ENCODE results near the gene ZNF148.

The ZNF148 gene

DNA sequence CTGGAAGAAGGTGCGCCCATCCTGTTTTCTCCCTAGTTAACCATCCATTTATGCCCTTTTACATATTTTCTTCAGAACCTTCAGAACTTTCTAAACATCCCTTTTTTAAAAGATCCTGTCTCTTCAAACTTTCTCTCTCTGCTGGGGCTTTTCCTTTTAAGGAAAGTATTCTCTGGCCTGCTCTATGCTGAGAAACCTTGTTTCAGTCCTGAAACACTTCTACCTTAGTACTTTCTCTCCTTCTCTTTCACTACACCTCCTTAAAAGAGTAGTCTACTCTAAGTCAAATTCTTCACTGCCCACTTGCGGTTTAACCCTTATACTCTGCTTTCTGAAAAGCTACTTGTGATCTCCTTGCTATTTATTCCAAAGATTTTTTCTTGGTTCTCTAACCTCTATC is 97.0 kb downstream of the ZNF148 start:
- no peak for DNase-seq (ENCODE audit: low read depth)

DNA sequence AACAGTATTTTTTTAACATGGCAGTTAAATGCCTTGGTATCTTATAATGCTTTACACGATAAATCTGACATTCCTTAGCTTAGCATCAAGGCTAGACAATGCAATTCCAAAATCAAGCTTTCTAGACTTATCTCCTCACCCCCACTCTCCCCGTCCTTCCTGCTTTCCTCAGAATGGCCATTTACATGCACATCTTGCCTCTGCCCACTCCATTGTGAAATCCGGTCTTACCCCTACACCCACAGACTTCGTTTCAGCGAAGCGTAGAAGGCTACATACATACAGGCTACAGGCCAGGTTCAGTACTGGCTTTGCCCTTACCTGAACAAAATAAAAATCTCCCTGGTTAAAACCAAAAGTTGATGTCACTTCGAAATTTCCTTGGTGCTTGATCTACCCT is 104.0 kb downstream of the ZNF148 start:
- no peak for DNase-seq (ENCODE audit: low read depth)

DNA sequence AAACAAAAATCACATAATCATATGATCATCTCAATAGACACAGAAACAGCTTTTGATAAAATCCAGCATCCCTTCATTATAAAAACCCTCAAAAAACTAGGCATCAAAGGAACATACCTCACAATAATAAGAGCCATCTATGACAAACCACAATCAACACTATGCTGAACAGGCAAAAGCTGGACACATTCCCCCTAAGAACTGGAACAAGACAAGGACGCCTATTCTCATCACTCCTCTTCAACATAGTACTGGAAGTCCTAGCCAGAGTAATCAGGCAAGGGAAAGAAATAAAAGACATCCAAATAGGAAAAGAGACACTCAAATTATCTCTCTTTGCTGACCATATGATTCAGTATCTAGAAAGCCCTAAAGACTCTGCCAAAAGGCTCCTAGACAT is 107.7 kb downstream of the ZNF148 start:
- no peak for DNase-seq (ENCODE audit: low read depth)

DNA sequence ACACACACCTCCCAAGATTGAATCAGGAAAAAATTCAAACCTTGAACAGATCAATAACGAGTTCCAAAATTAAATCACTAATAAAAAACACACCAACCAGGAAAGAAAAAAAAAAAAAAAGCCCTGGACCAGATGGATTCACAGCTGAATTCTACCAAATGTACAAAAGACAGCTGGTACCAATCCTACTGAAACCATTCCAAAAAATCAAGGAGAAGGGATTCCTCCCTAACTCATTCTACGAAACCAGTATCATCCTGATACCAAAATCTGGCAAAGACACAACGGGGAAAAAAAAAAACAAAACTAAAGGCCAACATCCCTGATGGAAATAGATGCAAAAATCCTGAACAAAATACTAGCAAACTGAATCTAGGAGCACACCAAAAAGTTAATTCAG is 108.2 kb downstream of the ZNF148 start:
- no peak for DNase-seq (ENCODE audit: low read depth)

DNA sequence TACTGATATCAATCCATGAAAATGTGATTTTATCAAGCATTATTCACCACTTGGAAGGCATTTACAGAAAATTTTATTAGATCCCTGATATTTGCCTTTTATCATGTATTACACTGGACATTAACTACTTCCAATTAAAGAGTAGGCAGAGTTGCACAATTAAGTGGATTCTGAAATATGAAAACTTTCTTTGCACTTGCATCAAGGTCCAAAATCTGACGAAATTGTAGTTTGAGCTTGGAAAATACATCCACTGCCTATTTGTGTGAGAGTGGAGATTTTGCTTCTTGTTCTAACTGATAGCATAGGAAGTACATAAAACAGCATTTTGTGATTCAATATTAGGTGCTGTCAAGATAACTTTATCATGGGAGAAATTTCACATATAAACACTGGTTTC is 113.0 kb downstream of the ZNF148 start:
- DNase-seq (ENCODE audit: low read depth): no peak

DNA sequence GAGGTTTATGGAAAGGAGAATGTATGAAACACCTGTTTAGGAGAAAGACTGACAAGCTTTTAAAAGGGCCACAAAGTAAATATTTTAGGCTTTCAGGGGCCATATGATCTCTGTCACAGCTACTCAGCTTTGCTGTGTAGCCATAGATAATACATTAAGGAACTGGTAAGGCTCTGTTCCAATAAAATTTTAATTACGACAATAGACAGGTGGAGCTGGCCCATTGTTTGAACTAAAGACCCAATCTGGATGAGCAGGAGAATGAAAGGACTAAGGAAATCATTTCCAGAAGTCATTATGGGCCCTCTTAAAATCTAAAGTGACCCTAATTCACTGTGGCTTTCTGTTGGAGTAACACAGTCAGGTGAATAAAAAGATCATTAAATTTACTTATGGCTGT is 114.1 kb downstream of the ZNF148 start:
- DNase-seq (ENCODE audit: low read depth): no peak

GRCh38 chr3:125260158-125260557 is 115.0 kb downstream of the ZNF148 start:
- DNase-seq (ENCODE audit: low read depth): no peak

- DNase-seq (ENCODE audit: low read depth): no peak
Observed at GRCh38 chr3:125257536-125257935, 117.6 kb downstream of the ZNF148 start.

DNA sequence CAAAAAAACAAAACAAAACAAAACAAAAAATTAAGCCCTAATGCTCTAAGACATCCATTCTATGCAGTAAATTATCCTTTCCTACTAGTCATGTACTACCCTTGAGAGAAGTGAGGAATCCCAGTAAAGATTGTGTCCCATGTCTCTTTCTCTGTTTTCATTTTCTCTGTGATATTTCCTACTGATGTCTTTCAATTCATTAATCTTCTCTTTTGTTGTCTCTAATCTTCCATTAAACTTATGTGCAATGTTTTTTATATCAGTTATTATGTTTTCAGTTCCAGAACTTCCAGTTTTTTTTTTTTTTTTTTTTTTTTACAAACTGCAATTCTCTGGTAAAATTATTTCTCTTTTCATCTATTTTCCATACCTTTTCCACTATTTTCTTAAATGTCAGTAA is 118.5 kb downstream of the ZNF148 start:
- no peak for DNase-seq (ENCODE audit: low read depth)

DNA sequence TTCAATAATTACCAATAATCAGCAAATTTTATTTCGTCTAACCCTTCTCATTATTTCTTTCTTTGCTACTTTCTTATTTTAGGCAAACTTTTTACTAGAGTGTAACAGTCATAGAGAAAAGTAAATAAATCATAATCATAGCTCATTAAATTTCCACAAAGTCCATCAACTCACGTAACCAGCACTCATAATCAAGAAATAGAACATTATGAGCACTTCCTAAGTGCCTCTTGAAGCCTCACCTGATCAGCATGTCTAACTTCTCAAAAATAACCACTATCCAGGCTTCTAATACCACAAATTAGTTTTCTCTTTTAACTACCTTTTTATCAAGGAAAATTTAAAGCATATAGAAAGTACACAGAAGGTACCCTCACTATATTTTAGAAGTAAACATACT is 124.2 kb downstream of the ZNF148 start:
- no peak for DNase-seq (ENCODE audit: low read depth)

DNA sequence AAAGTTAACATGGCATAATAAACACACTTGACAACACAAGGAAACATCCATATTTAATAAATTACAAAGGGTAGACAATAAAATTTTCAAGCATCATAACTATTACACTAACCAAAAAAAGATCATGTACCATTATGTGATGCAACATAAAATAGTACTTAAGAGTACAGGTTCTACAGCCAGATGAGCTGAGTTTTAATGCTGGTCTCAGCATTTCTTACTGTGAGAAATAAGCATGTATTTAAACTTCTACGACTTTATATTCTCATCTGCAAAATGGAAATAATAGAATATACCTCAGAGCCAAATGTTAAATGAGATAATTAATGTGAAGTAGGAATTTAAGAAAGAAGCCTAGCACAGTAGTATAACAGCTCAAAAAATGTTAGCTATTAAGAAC is 128.9 kb downstream of the ZNF148 start:
- DNase-seq (ENCODE audit: low read depth): no peak

GRCh38 chr3:125245521-125245920 is 129.6 kb downstream of the ZNF148 start:
- DNase-seq (ENCODE audit: low read depth): no peak

DNA sequence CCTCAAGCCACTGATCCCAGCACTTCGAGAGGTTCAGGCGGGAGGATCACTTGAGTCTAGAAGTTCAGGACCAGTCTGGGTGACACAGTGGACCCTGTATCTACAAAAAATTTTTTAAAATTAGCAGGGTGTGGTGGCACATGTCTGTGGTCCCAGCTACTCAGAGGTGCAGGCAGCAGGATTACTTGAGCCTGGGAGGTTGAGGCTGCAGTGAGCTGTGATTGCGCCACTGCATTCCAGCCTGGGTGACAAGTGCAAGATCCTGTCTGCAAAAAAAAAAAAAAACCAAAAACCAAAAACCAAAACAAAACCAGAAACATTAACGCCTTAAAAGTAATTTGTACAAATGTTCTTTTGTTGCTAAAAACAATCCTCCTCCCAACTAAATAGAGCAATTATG is 134.6 kb downstream of the ZNF148 start:
- no peak for DNase-seq (ENCODE audit: low read depth)

DNA sequence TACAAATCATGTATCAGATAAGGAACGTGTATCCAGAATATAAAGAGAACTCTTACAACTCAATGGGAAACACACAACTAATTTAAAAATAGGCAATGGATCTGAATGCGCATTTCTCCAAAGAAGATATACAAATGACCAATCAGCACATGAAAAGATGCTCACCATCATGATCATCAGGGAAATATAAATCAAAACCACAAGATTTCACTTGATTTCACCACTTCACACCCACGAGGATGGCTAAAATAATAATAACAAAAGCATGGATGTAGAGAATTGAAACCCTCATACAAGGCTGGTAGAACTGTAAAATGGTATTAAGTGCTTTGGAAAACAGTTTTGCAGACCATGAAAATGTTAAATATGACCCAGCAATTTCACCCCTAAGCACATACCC is 135.9 kb downstream of the ZNF148 start:
- DNase-seq (ENCODE audit: low read depth): no peak

DNA sequence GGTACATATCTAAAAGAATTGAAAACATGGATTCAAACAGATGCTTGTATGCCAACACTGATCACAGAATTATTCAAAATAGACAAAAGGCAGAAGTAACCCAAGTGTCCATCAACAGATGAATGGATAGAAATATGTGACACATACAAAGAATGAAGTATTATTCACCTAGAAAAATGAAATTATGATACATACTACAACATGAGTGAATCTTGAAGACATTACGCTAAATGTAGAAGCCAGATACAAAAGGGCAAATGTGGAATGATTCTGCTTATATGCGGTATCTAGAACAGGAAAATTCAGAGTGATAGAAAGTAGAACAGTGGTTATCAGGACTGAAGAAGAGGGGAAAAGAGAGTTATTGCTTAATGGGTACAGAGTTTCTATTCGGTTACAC is 136.4 kb downstream of the ZNF148 start:
- no peak for DNase-seq (ENCODE audit: low read depth)

- DNase-seq (ENCODE audit: low read depth): no peak
Observed at GRCh38 chr3:125236331-125236903, 138.7 kb downstream of the ZNF148 start.

DNA sequence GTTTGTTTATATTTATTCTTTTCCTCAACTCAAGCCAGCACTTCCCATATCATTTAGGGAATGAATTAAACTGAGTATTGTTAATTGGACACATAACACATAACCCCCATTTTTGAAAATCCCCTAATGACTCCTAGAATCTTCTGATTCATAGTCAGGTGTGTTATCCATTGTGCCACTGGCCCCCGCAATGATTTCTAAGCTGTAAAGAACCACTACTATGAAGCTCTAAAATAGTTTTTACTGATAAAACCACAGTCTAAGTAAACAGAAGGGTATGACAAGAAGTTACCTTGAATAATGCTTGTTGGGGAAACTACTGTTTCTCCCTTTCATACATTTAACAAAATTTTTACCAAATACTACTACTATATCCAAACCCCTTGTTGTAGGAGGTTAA is 140.3 kb downstream of the ZNF148 start:
- no peak for DNase-seq (ENCODE audit: low read depth)

DNA sequence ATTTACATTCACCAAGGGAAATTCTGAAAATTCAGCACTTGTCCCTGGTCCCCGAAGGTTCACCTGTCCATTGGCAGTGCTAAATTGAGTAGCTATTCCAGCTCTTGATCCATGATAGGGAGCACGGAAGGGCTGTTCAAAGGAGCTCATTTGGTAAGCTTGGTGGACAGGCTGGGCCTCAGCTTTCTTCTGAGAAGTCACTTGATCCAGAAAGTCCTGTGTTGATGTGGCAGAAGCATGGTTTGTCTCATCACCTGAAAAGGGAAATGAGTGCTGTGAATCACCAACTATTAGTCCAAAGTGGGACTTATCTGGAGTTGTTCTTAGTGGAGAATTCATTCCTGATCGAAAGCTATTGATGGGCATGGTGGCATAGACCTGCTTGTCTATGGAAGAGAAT is 142.7 kb downstream of the ZNF148 start:
- DNase-seq (ENCODE audit: low read depth): no peak

DNA sequence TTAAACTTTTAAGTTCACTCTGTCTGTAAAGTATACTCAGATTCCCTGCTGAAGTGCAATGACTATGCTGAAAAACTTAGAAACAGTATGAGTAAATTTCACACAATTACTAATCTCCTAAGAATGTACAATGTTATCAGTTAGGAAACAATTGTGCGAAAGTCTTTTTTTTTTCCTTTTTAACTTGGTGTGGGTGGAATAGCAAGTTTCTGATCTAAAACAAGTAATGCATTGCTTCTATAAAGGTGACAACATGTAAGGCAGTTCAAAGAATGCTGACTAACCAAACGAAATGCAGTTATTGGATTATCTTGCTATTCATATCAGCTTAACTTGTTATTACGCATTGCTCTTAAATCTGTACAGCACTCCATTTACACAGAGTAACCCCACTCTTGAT is 143.2 kb downstream of the ZNF148 start:
- no peak for DNase-seq (ENCODE audit: low read depth)

DNA sequence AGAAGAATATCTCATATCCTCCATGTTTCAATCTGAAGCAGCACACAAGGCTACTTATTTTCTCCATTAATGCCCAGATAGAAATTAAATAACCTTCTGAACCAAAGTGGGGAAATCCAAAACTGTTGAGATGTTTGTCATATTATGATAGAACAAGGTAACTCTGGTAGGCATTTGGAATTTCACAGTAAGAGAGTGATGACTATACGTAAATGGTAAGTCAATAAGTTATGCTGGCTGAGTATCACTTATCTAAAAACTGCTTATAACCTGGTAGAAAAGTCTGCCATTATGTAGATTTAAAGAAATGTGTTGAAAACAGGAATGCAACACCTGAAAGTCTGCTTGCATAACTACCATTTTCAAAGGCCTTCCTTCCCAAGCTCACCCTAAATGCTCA is 145.4 kb downstream of the ZNF148 start:
- no peak for DNase-seq (ENCODE audit: low read depth)

- no peak for DNase-seq (ENCODE audit: low read depth)
Observed at GRCh38 chr3:125229168-125229567, 146.0 kb downstream of the ZNF148 start.

DNA sequence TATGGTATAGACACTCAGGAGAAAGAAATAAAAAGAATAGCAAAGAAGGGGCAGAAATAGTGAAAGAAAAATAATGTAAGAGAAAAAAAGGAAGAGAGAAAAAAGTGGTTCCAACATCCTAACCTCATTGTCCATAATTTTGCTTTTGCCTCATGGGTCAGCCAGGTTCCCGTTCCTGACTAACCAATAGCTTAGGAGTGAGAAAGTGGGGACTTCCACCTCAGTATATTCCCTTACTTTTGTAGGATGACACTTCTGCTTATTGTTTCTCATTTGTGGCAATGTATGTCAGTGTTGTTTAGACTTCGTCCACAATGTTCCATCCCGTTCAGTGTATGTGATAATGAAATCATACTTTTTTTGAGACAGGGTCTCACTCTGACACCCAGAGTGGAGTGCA is 153.3 kb downstream of the ZNF148 start:
- no peak for DNase-seq (ENCODE audit: low read depth)

DNA sequence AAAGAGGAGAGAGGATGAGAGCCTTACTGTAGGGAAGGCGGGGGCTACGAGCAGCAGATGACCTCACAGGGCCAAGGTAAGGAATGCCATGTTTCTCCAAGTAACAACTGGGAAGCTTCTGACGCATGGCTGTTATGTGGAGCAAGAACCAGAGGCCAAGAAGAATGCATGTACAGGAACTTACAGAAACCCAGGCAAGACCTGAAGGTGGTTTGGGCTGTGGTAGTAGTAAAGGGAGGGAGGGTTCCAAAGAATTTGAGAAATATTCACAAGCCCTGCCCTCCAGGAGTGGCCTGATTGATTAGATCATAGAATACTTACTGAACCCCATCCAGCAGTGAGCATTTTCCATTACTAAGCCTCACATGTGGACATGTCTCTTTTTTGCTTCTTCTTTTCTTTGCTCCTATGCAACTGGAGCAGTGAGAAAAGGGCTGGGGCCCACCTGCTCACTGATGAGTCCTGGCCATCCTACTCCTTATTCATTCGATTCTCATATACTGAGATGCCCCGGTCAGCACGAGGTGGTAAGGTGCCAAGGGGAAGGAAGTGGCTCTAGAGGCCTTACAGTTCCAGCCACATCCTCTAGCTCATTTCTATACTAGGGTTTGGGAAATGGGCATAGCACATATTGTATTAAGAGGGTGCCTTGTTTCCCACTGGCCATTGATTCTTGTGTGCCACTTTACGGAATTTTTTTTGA is 154.2 kb downstream of the ZNF148 start:
- DNase-seq (ENCODE audit: low read depth): no peak

DNA sequence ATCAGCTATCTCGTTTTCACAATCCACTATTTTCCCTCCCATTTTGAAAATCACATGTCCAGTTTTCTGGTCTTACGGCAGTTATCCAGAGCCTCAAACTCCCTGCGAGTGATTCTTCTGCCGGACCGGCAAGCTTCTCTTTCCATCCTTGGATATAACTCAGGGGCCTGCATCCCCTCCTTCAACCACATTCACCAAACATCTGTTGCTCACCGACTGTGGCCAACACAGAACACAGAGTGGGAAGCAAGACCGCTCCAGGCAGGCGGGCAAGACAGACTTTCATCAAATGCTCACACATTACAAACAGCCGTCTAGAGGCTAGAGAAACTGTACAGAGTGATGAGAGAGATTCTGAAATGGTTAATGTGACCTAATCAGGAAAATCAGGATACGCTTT is 154.9 kb downstream of the ZNF148 start:
- no peak for DNase-seq (ENCODE audit: low read depth)

All from T-helper 22 cell (primary cell).